GM23338 (cell line): Measurements from ENCODE around the gene IGSF22. TPM values are rescaled to one million over a fixed set of nuclear protein-coding genes. Genes with fewer than 3 reads are reported as not detected.

Experiments used
- ATAC-seq: fragments of 200-7000 bp; cut with Tn5 transposase; 3 replicates; pipeline ENCODE4 v1.9.1; 2020
- DNase-seq: peaks from one replicate; pipeline ENCODE4 v3.0.0-alpha.2; 2015; ENCODE audit warnings: low spot score
- H2AFZ ChIP-seq: fragments of 200-600 bp; sonication (generic); 2 replicates; pipeline ENCODE4 v1.8.0; 2016; ENCODE audit warnings: antibody characterized with exemption, mild to moderate bottlenecking, moderate library complexity
- H3F3A ChIP-seq: fragments of 200-600 bp; sonication (generic); replicated peaks from 2 replicates; pipeline ENCODE4 v1.8.0; 2017; ENCODE audit warnings: antibody characterized with exemption, mixed run types, low read depth
- H3K27ac ChIP-seq: fragments of 200-600 bp; sonication (generic); 2 replicates; pipeline ENCODE4 v1.6.1; 2016; ENCODE audit warnings: low read depth
- H3K27me3 ChIP-seq: fragments of 200-600 bp; sonication (generic); 2 replicates; pipeline ENCODE4 v1.8.0; 2016; ENCODE audit warnings: mild to moderate bottlenecking, mixed run types, moderate library complexity; ENCODE audit not compliant: insufficient read depth
- H3K36me3 ChIP-seq: fragments of 200-600 bp; sonication (generic); 2 replicates; pipeline ENCODE4 v1.8.0; 2016; ENCODE audit warnings: mild to moderate bottlenecking; ENCODE audit not compliant: insufficient read depth
- H3K4me1 ChIP-seq: fragments of 200-600 bp; sonication (generic); 2 replicates; pipeline ENCODE4 v1.8.0; 2016; ENCODE audit warnings: mild to moderate bottlenecking, moderate library complexity; ENCODE audit not compliant: insufficient read depth
- H3K4me2 ChIP-seq: fragments of 200-600 bp; sonication (generic); 2 replicates; pipeline ENCODE4 v1.7.1; 2017; ENCODE audit warnings: mixed run types
- H3K4me3 ChIP-seq: fragments of 200-600 bp; sonication (generic); 2 replicates; pipeline ENCODE4 v1.6.1; 2016; ENCODE audit warnings: mixed run types
- H3K79me2 ChIP-seq: fragments of 200-600 bp; sonication (generic); replicated peaks from 2 replicates; pipeline ENCODE4 v1.8.0; 2017; ENCODE audit warnings: mild to moderate bottlenecking; ENCODE audit not compliant: insufficient read depth
- H3K9me2 ChIP-seq: fragments of 200-600 bp; sonication (generic); 2 replicates; pipeline ENCODE4 v1.8.0; 2017; ENCODE audit not compliant: insufficient read depth
- H4K20me1 ChIP-seq: fragments of 200-600 bp; sonication (generic); replicated peaks from 2 replicates; pipeline ENCODE4 v1.8.0; 2017; ENCODE audit warnings: mild to moderate bottlenecking; ENCODE audit not compliant: insufficient read depth
- H3K27ac Mint-ChIP-seq: 2 replicates; pipeline ENCODE4 v1.8.0; 2020; ENCODE audit warnings: inconsistent platforms, mild to moderate bottlenecking, moderate library complexity, mixed read lengths
- H3K27me3 Mint-ChIP-seq: 3 replicates; pipeline ENCODE4 v1.8.0; 2022; ENCODE audit warnings: low read depth, mild to moderate bottlenecking, moderate library complexity, mixed read lengths, inconsistent platforms; ENCODE audit not compliant: insufficient read depth, poor library complexity
- H3K36me3 Mint-ChIP-seq: 3 replicates; pipeline ENCODE4 v1.8.0; 2021; ENCODE audit warnings: low read depth, mild to moderate bottlenecking, inconsistent platforms, moderate library complexity, mixed read lengths
- H3K4me1 Mint-ChIP-seq: 3 replicates; pipeline ENCODE4 v1.8.0; 2020; ENCODE audit warnings: mild to moderate bottlenecking, inconsistent platforms, mixed read lengths
- H3K4me3 Mint-ChIP-seq: 3 replicates; pipeline ENCODE4 v1.8.0; 2021; ENCODE audit warnings: moderate library complexity, mild to moderate bottlenecking, inconsistent platforms, mixed read lengths
- H3K9me3 Mint-ChIP-seq: 3 replicates; pipeline ENCODE4 v1.8.0; 2020; ENCODE audit warnings: moderate library complexity, mild to moderate bottlenecking, inconsistent platforms, mixed read lengths
- CREB1 ChIP-seq: fragments of 250-450 bp; sonication (Bioruptor Pico); IDR thresholded peaks from 2 replicates; pipeline ENCODE4 v1.5.0; 2020; ENCODE audit warnings: low read depth, mild to moderate bottlenecking, moderate library complexity
- EZH2 ChIP-seq: fragments of 200-600 bp; sonication (generic); IDR thresholded peaks from one replicate; pipeline ENCODE4 v1.8.0; 2017; ENCODE audit warnings: antibody characterized with exemption, mild to moderate bottlenecking, low read depth; ENCODE audit not compliant: unreplicated experiment
- EZH2phosphoT487 ChIP-seq: fragments of 200-600 bp; sonication (generic); IDR thresholded peaks from one replicate; pipeline ENCODE4 v1.8.1; 2018; ENCODE audit warnings: antibody characterized with exemption; ENCODE audit not compliant: unreplicated experiment
- JUNB ChIP-seq: IDR thresholded peaks from one replicate; pipeline ENCODE4 v1.6.1; 2016; ENCODE audit warnings: antibody characterized with exemption; ENCODE audit not compliant: unreplicated experiment
- POLR2AphosphoS5 ChIP-seq: IDR thresholded peaks from 2 replicates; pipeline ENCODE4 v1.6.1; 2016; ENCODE audit warnings: antibody characterized with exemption, low read depth
- STAT1 ChIP-seq: IDR thresholded peaks from one replicate; pipeline ENCODE4 v1.6.1; 2016; ENCODE audit warnings: antibody characterized with exemption; ENCODE audit not compliant: unreplicated experiment
- ZNF114 ChIP-seq: fragments of 250-450 bp; sonication (Bioruptor Pico); IDR thresholded peaks from 2 replicates; pipeline ENCODE4 v1.5.0; 2020; ENCODE audit warnings: mild to moderate bottlenecking, moderate library complexity
- ZNF331 ChIP-seq: fragments of 250-450 bp; sonication (Bioruptor Pico); IDR thresholded peaks from 2 replicates; pipeline ENCODE4 v1.5.0; 2020; ENCODE audit warnings: low read depth, mild to moderate bottlenecking, moderate library complexity
- polyA plus RNA-seq: library from polyadenylated mRNA; unstranded; fragments of >200 nt; fragmentation: Nextera tagmentation; extraction: Ambion mirVana; gene quantifications from 2 replicates; pipeline ENCODE4 v1.2.1, GENCODE V29; 2016
- total RNA-seq: library from RNA; depleted of rRNA; stranded (reverse); fragments of >200 nt; shearing (Covaris generic); gene quantifications from 2 replicates; pipeline ENCODE4 v1.2.3, GENCODE V29; 2014
- TF ChIP-seq, protein P1 (sequence below): IDR thresholded peaks from one replicate; pipeline ENCODE4 v1.6.1; 2018; ENCODE audit warnings: antibody characterized with exemption; ENCODE audit not compliant: unreplicated experiment
- TF ChIP-seq, protein P2 (sequence below), 2 experiments: fragments of 200-600 bp in 1 of 2; sonication (generic) in 1 of 2; conservative IDR thresholded peaks; 2 replicates each; pipeline versions ENCODE4 v1.5.1 to v1.6.1; 2016 to 2017; ENCODE audit warnings: antibody characterized with exemption in 2 of 2, low read depth in 2 of 2, mild to moderate bottlenecking in 2 of 2, moderate library complexity in 1 of 2

The IGSF22 gene
- total and polyA plus RNA-seq, 2 experiments from 2014 or later: 0.37 TPM; not detected in 1

DNA sequence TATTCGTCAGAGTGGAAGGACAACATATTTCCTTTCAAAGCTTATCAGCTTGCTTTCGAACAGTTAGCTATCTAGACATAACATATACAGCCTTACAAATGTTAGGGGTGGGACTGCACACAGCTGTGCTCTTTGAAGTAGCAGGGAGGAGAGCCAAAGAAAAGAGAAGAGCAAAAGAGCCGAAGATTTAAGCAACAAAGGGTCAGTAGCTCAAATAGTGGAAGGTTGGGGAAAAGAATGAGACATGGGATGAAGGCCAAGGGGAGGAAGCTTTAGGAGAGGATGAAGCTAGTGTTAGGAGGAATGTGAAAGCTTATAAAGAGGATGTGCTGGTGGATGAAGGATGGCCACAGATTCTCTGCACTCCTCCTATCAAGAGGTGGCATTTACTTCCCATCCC is 31.8 kb upstream of the IGSF22 start (continued):
- TF ChIP-seq POLR2AphosphoS5: no peak
- TF ChIP-seq JUNB: no peak
- no peak for TF ChIP-seq EZH2phosphoT487
- no peak for TF ChIP-seq ZNF114 (CRISPR knock-in tag)
- TF ChIP-seq, protein P1, sequence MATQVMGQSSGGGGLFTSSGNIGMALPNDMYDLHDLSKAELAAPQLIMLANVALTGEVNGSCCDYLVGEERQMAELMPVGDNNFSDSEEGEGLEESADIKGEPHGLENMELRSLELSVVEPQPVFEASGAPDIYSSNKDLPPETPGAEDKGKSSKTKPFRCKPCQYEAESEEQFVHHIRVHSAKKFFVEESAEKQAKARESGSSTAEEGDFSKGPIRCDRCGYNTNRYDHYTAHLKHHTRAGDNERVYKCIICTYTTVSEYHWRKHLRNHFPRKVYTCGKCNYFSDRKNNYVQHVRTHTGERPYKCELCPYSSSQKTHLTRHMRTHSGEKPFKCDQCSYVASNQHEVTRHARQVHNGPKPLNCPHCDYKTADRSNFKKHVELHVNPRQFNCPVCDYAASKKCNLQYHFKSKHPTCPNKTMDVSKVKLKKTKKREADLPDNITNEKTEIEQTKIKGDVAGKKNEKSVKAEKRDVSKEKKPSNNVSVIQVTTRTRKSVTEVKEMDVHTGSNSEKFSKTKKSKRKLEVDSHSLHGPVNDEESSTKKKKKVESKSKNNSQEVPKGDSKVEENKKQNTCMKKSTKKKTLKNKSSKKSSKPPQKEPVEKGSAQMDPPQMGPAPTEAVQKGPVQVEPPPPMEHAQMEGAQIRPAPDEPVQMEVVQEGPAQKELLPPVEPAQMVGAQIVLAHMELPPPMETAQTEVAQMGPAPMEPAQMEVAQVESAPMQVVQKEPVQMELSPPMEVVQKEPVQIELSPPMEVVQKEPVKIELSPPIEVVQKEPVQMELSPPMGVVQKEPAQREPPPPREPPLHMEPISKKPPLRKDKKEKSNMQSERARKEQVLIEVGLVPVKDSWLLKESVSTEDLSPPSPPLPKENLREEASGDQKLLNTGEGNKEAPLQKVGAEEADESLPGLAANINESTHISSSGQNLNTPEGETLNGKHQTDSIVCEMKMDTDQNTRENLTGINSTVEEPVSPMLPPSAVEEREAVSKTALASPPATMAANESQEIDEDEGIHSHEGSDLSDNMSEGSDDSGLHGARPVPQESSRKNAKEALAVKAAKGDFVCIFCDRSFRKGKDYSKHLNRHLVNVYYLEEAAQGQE: no peak

- no peaks in the 10 kb centered on the region for H4K20me1 ChIP-seq
- no peaks in the 10 kb centered on the region for H3K36me3 ChIP-seq
- no peak overlapping the region for H3K4me3 Mint-ChIP-seq
- TF ChIP-seq EZH2phosphoT487 (no peak), JUNB (no peak), POLR2AphosphoS5 (no peak), CREB1 (CRISPR knock-in tag) (no peak), STAT1 (no peak), ZNF114 (CRISPR knock-in tag) (no peak), ZNF331 (CRISPR knock-in tag) (no peak), EZH2 (no peak)
- TF ChIP-seq, protein P2, sequence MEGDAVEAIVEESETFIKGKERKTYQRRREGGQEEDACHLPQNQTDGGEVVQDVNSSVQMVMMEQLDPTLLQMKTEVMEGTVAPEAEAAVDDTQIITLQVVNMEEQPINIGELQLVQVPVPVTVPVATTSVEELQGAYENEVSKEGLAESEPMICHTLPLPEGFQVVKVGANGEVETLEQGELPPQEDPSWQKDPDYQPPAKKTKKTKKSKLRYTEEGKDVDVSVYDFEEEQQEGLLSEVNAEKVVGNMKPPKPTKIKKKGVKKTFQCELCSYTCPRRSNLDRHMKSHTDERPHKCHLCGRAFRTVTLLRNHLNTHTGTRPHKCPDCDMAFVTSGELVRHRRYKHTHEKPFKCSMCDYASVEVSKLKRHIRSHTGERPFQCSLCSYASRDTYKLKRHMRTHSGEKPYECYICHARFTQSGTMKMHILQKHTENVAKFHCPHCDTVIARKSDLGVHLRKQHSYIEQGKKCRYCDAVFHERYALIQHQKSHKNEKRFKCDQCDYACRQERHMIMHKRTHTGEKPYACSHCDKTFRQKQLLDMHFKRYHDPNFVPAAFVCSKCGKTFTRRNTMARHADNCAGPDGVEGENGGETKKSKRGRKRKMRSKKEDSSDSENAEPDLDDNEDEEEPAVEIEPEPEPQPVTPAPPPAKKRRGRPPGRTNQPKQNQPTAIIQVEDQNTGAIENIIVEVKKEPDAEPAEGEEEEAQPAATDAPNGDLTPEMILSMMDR (conservative IDR thresholded peaks at IDR 0.05; ENCODE audit: low read depth in 2 of 2): no peak
- TF ChIP-seq, protein P1: no peak
- peaks cover 3% of the 10 kb centered on the region for H3K27me3 Mint-ChIP-seq
- H3K4me2 ChIP-seq: no peak overlapping the region
- no peaks in the 10 kb centered on the region for H3K4me1 ChIP-seq
- no peak overlapping the region for H2AFZ ChIP-seq
- H3K36me3 Mint-ChIP-seq: no peaks in the 10 kb centered on the region; the same call in 2 of the 3 replicates
- H3K4me3 ChIP-seq: no peak overlapping the region
- H3K9me2 ChIP-seq: no peaks in the 10 kb centered on the region
- ATAC-seq (no peak), DNase-seq (no peak)
- no peaks in the 10 kb centered on the region for H3K9me3 Mint-ChIP-seq
- no peaks in the 10 kb centered on the region for H3K79me2 ChIP-seq
- H3F3A ChIP-seq: no peaks in the 10 kb centered on the region
- H3K4me1 Mint-ChIP-seq: no peaks in the 10 kb centered on the region
- no peak overlapping the region for H3K27ac ChIP-seq
- no peaks in the 10 kb centered on the region for H3K27me3 ChIP-seq
- no peak overlapping the region for H3K27ac Mint-ChIP-seq
Measured at GRCh38 chr11:18756889-18757288, 30.9 kb upstream of the IGSF22 start.
